ENCODE data around the gene SEC14L1. TPM values are rescaled to one million over a fixed set of nuclear protein-coding genes. Genes with fewer than 3 reads are reported as not detected.

The SEC14L1 gene
- polyA plus RNA-seq, 1 donor: 28.7 TPM

GRCh38 chr17:77206158-77206956, 65.6 kb downstream of the SEC14L1 start:
- Histone ChIP-seq H3K27ac (ENCODE audit: low read length) (no peak overlapping the region), H3K4me1 (ENCODE audit: control insufficient read depth, insufficient read depth, low read length) (no peaks in the 10 kb centered on the region), H3K36me3 (ENCODE audit: control insufficient read depth, insufficient read depth, low read length) (peaks cover 78% of the 10 kb centered on the region), H3K9me3 (ENCODE audit: control insufficient read depth, low read depth, low read length) (no peaks in the 10 kb centered on the region), H3K27me3 (ENCODE audit: control insufficient read depth, insufficient read depth, low read length) (no peaks in the 10 kb centered on the region), H3K4me3 (ENCODE audit: low read length) (no peak overlapping the region)
- no peak for DNase-seq
- WGBS (ENCODE audit: insufficient coverage, low lambda C conversion rate): no CpG with 5 or more reads among the region's 14 CpGs

GRCh38 chr17:77207689-77208216, 67.0 kb downstream of the SEC14L1 start:
- Histone ChIP-seq H3K4me3 (ENCODE audit: low read length) (no peak overlapping the region), H3K9me3 (ENCODE audit: control insufficient read depth, low read depth, low read length) (no peaks in the 10 kb centered on the region), H3K36me3 (ENCODE audit: control insufficient read depth, insufficient read depth, low read length) (peaks cover 86% of the 10 kb centered on the region), H3K27me3 (ENCODE audit: control insufficient read depth, insufficient read depth, low read length) (no peaks in the 10 kb centered on the region), H3K27ac (ENCODE audit: low read length) (no peak overlapping the region), H3K4me1 (ENCODE audit: control insufficient read depth, insufficient read depth, low read length) (no peaks in the 10 kb centered on the region)
- WGBS (ENCODE audit: insufficient coverage, low lambda C conversion rate): 100% methylated on average over 1 of the region's 9 CpGs
- no peak for DNase-seq

GRCh38 chr17:77208217-77208808, 67.5 kb downstream of the SEC14L1 start:
- Histone ChIP-seq H3K36me3 (ENCODE audit: control insufficient read depth, insufficient read depth, low read length) (peaks cover 89% of the 10 kb centered on the region), H3K4me1 (ENCODE audit: control insufficient read depth, insufficient read depth, low read length) (no peaks in the 10 kb centered on the region), H3K9me3 (ENCODE audit: control insufficient read depth, low read depth, low read length) (no peaks in the 10 kb centered on the region), H3K4me3 (ENCODE audit: low read length) (no peak overlapping the region), H3K27ac (ENCODE audit: low read length) (no peak overlapping the region), H3K27me3 (ENCODE audit: control insufficient read depth, insufficient read depth, low read length) (no peaks in the 10 kb centered on the region)
- WGBS (ENCODE audit: insufficient coverage, low lambda C conversion rate): 38% methylated on average over 1 of the region's 16 CpGs
- DNase-seq: no peak

- no peaks in the 10 kb centered on the region for H3K27me3 ChIP-seq (ENCODE audit: control insufficient read depth, insufficient read depth, low read length)
- WGBS (ENCODE audit: insufficient coverage, low lambda C conversion rate): no CpG with 5 or more reads among the region's 3 CpGs
- peaks cover 89% of the 10 kb centered on the region for H3K36me3 ChIP-seq (ENCODE audit: control insufficient read depth, insufficient read depth, low read length)
- no peak for DNase-seq
- H3K27ac ChIP-seq (ENCODE audit: low read length): no peak overlapping the region
- H3K4me3 ChIP-seq (ENCODE audit: low read length): no peak overlapping the region
- H3K4me1 ChIP-seq (ENCODE audit: control insufficient read depth, insufficient read depth, low read length): no peaks in the 10 kb centered on the region
- H3K9me3 ChIP-seq (ENCODE audit: control insufficient read depth, low read depth, low read length): no peaks in the 10 kb centered on the region
These were observed 68.1 kb downstream of the SEC14L1 start for GRCh38 chr17:77208856-77209255.

GRCh38 chr17:77209330-77209748, 68.6 kb downstream of the SEC14L1 start:
- no peaks in the 10 kb centered on the region for H3K27me3 ChIP-seq (ENCODE audit: control insufficient read depth, insufficient read depth, low read length)
- no peak for DNase-seq
- no peaks in the 10 kb centered on the region for H3K4me1 ChIP-seq (ENCODE audit: control insufficient read depth, insufficient read depth, low read length)
- H3K36me3 ChIP-seq (ENCODE audit: control insufficient read depth, insufficient read depth, low read length): peaks cover 92% of the 10 kb centered on the region
- no peaks in the 10 kb centered on the region for H3K9me3 ChIP-seq (ENCODE audit: control insufficient read depth, low read depth, low read length)
- H3K27ac ChIP-seq (ENCODE audit: low read length): no peak overlapping the region
- no peak overlapping the region for H3K4me3 ChIP-seq (ENCODE audit: low read length)
- 77% methylated on average over 5 of the region's 13 CpGs for WGBS (ENCODE audit: insufficient coverage, low lambda C conversion rate)

GRCh38 chr17:77210331-77210730, 69.6 kb downstream of the SEC14L1 start:
- Histone ChIP-seq H3K27me3 (ENCODE audit: control insufficient read depth, insufficient read depth, low read length) (no peaks in the 10 kb centered on the region), H3K4me1 (ENCODE audit: control insufficient read depth, insufficient read depth, low read length) (no peaks in the 10 kb centered on the region), H3K4me3 (ENCODE audit: low read length) (no peak overlapping the region), H3K9me3 (ENCODE audit: control insufficient read depth, low read depth, low read length) (no peaks in the 10 kb centered on the region), H3K27ac (ENCODE audit: low read length) (no peak overlapping the region), H3K36me3 (ENCODE audit: control insufficient read depth, insufficient read depth, low read length) (peaks cover 92% of the 10 kb centered on the region)
- no CpG with 5 or more reads among the region's 7 CpGs for WGBS (ENCODE audit: insufficient coverage, low lambda C conversion rate)
- no peak for DNase-seq

- no peak for DNase-seq
- H3K4me1 ChIP-seq (ENCODE audit: control insufficient read depth, insufficient read depth, low read length): no peaks in the 10 kb centered on the region
- WGBS (ENCODE audit: insufficient coverage, low lambda C conversion rate): no CpG with 5 or more reads among the region's 22 CpGs
- H3K36me3 ChIP-seq (ENCODE audit: control insufficient read depth, insufficient read depth, low read length): peaks cover 88% of the 10 kb centered on the region
- H3K27me3 ChIP-seq (ENCODE audit: control insufficient read depth, insufficient read depth, low read length): no peaks in the 10 kb centered on the region
- H3K4me3 ChIP-seq (ENCODE audit: low read length): no peak overlapping the region
- no peak overlapping the region for H3K27ac ChIP-seq (ENCODE audit: low read length)
- no peaks in the 10 kb centered on the region for H3K9me3 ChIP-seq (ENCODE audit: control insufficient read depth, low read depth, low read length)
These were observed 70.3 kb downstream of the SEC14L1 start for GRCh38 chr17:77210946-77211541.

GRCh38 chr17:77211681-77212080, 70.9 kb downstream of the SEC14L1 start:
- no CpG with 5 or more reads among the region's 15 CpGs for WGBS (ENCODE audit: insufficient coverage, low lambda C conversion rate)
- peaks cover 82% of the 10 kb centered on the region for H3K36me3 ChIP-seq (ENCODE audit: control insufficient read depth, insufficient read depth, low read length)
- no peak for DNase-seq
- H3K4me3 ChIP-seq (ENCODE audit: low read length): no peak overlapping the region
- no peaks in the 10 kb centered on the region for H3K4me1 ChIP-seq (ENCODE audit: control insufficient read depth, insufficient read depth, low read length)
- no peaks in the 10 kb centered on the region for H3K27me3 ChIP-seq (ENCODE audit: control insufficient read depth, insufficient read depth, low read length)
- H3K9me3 ChIP-seq (ENCODE audit: control insufficient read depth, low read depth, low read length): no peaks in the 10 kb centered on the region
- no peak overlapping the region for H3K27ac ChIP-seq (ENCODE audit: low read length)

- Histone ChIP-seq H3K9me3 (ENCODE audit: control insufficient read depth, low read depth, low read length) (no peaks in the 10 kb centered on the region), H3K4me3 (ENCODE audit: low read length) (no peak overlapping the region), H3K36me3 (ENCODE audit: control insufficient read depth, insufficient read depth, low read length) (peaks cover 79% of the 10 kb centered on the region), H3K27me3 (ENCODE audit: control insufficient read depth, insufficient read depth, low read length) (no peaks in the 10 kb centered on the region), H3K4me1 (ENCODE audit: control insufficient read depth, insufficient read depth, low read length) (no peaks in the 10 kb centered on the region), H3K27ac (ENCODE audit: low read length) (no peak overlapping the region)
- WGBS (ENCODE audit: insufficient coverage, low lambda C conversion rate): 60% methylated on average over 2 of the region's 21 CpGs
- DNase-seq: no peak
These were observed 71.5 kb downstream of the SEC14L1 start for GRCh38 chr17:77212081-77212832.
